PC-3 (cell line): ENCODE results near the gene SPATA31A3. TPM values are rescaled to one million over a fixed set of nuclear protein-coding genes. Genes with fewer than 3 reads are reported as not detected.

Experiments used
- total RNA-seq: library from RNA; depleted of rRNA; stranded (reverse); fragments of >200 nt; gene quantifications from 2 replicates; pipeline ENCODE4 v1.2.3, GENCODE V29; 2014; rRNA removed

The SPATA31A3 gene
- total RNA-seq, 1 experiment from 2014 or later, result not detected

Other genes starting within 250 kb of the SPATA31A3 start
- 3.1 and 3.8 TPM in 2 replicates for gene ZNF658, start 91.8 kb downstream of the SPATA31A3 start, total RNA-seq